Activated T-helper 1 cell treated with anti-CD3 and anti-CD28 coated beads, Interleukin-2, amount 50 U/mL, for 16 hours (primary cell): ENCODE measurements around the gene NXF2.
A peak's percentile ranks its signal among the peaks of the same experiment; 100 is the strongest.
"Not testable (repeated sequence)": the region's sequence is repeated elsewhere in the genome, so short reads cannot be mapped to it uniquely, and the experiment has no call there.

Experiments used
- DNase-seq, 2 donors: peaks; one replicate each; pipeline ENCODE4 v3.0.0-alpha.2; 2020; ENCODE audit warnings: low read depth in 1 of 2, low spot score in 1 of 2

The NXF2 gene, protein sequence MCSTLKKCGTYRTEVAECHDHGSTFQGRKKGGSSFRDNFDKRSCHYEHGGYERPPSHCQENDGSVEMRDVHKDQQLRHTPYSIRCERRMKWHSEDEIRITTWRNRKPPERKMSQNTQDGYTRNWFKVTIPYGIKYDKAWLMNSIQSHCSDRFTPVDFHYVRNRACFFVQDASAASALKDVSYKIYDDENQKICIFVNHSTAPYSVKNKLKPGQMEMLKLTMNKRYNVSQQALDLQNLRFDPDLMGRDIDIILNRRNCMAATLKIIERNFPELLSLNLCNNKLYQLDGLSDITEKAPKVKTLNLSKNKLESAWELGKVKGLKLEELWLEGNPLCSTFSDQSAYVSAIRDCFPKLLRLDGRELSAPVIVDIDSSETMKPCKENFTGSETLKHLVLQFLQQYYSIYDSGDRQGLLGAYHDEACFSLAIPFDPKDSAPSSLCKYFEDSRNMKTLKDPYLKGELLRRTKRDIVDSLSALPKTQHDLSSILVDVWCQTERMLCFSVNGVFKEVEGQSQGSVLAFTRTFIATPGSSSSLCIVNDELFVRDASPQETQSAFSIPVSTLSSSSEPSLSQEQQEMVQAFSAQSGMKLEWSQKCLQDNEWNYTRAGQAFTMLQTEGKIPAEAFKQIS

DNA sequence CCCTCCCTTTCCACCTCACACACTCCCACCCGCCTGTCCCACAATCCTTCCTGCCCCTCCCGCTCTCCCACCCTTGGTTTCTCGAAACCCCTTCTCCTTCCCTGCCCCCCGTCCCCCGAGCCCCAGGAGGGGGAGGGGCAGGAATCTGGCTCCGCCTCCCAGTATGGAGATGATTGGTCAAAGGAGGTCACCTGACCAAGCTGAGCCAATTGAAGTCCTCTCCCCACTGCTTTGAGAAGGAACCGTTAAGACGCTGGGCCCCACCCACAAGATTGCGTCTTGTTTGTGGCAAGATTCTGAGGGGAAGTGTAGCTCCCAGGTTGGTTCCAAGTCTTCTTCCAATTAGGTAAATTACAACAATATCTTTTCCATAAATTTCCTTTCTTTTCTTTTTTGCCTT lies at the start of gene NXF2:
Gene NXF2, plus strand, starts transcription at position 275 of the 400 bp plus-strand sequence. CDS start 59,912 bp downstream, outside the sequence.
- DNase-seq, result not testable (repeated sequence)

DNA sequence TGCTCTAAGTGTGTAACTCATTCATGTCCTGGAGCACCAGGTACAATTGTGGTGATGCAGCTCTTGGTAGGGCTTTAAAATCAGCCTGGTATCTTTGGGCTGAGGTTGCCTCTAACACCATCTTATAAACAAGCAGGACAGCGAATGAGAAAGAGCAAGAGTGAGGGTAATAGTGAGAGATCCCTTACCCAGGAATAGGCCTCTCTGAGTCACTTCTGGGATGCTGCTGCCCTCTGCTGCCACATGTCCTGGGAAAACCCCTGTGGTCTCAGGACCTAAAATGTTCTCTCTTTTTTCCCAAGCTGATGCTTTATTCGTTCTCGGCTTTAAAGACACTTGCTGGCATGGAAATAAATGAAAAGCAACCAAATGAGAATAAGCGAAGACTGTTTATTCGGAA lies 39.0 kb upstream of the NXF2 start:
- DNase-seq, result not testable (repeated sequence)

DNA sequence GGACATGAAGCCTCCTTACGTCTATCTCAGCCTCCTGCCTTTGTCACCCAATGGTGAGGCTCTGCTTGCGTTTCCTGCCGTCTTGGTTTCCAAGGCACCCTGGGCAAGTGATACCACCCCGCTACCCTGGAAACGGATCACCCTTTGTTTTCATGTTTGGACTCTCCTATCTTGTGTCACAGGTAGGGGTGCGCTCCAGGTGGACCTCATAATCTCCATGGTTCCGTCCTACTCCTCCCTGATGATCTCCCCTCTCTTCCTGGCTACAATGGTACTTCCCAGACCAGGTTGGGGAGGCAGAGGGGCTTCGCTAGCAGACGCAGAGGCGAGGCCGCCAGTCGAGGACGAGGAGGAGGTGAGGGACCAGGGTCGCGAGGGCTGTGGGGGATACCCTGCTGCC lies 32.0 kb upstream of the NXF2 start, which contains the start of gene TCP11X1:
Gene TCP11X1, plus strand, starts transcription at position 316 of the 400 bp plus-strand sequence.
- not testable (repeated sequence) for DNase-seq

DNA sequence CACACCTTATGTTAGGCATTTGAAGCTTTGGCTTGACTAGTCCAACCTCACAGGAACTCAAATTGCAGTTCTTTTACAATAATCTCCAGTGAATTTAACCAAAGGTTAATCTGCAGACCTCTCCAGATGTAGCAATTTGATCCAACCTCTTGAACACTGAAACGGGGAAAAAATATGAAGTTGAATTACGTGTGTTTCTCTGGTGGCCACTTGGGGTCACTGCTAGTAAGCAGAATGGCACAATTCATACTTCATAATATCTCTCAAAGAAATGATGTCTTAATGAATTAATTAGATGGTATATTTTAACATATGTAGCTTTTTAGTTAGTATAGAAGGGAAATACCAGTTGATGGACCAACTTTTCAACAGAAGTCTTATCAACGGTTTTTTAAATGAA lies 30.5 kb upstream of the NXF2 start:
- DNase-seq, result not testable (repeated sequence)

DNA sequence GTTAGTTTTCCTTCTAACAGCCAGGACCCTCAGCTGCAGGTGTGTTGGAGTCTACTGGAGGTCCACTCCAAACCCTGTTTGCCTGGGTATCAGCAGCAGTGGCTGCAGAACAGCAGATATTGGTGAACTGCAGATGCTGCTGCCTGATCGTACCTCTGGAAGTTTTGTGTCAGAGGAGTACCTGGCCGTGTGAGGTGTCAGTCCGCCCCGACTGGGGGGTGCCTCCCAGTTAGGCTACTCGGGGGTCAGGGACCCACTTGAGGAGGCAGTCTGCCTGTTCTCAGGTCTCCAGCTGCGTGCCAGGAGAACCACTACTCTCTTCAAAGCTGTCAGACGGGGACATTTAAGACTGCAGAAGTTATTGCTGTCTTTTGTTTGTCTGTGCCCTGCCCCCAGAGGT lies 11.3 kb upstream of the NXF2 start:
- not testable (repeated sequence) for DNase-seq

DNA sequence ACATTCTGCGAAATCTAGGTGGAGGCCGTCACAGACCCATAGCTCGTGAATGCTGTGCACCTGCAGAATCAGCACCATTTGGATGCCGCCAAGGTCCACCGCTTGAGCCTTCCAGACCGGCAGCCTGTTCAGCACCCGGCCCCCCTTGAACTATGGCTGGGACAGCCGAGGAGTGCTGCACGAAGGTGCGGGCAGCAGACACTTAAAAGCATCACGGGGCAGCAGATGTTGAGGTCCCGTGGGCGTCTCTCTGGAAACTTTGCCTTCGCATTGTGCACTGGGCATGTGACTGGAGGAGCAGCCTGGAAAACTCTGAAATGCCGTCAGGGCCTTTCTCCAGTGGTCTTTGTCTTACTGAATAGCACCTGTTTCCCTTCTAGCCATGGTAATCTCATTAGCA lies 6.7 kb upstream of the NXF2 start:
- not testable (repeated sequence) for DNase-seq

DNA sequence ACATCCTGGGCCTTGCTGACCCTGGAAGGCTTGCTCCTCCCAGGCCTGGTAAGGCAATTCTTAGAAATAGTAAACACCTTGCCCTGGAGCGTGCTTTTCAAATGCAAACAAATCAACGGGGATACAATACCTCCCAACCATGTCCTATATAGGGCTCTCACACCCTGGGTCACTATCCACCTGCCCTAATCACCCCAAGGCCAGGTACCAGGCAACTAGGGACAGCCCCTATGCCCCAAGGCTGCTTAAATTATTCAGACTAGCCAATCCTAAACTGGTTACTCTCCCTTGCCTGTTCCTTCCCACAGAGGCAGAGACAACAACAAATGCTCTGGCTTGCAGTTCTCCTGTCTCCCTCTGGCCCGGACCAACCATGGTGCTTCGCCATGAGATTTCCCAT lies 25.3 kb downstream of the NXF2 start:
- not testable (repeated sequence) for DNase-seq

DNA sequence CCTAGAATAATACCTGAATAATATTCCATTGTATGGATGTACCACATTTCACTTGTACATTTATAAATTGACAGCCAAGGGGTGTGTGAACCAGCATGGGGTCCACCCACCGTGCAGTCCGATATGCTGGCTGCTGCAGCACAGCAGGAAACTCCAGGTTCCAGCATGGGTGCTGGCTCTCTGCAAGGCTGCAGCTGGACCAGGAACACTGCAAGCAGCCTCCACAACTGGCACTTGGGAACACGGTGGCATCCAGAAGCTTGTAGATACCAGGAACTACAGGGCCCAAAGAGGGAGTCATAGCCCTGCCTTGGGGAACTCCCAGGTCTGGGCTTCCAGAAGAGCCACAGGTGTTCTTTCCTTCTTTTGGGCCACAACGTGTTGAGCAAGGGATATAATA lies 91.2 kb downstream of the NXF2 start:
- DNase-seq, result no peak

DNA sequence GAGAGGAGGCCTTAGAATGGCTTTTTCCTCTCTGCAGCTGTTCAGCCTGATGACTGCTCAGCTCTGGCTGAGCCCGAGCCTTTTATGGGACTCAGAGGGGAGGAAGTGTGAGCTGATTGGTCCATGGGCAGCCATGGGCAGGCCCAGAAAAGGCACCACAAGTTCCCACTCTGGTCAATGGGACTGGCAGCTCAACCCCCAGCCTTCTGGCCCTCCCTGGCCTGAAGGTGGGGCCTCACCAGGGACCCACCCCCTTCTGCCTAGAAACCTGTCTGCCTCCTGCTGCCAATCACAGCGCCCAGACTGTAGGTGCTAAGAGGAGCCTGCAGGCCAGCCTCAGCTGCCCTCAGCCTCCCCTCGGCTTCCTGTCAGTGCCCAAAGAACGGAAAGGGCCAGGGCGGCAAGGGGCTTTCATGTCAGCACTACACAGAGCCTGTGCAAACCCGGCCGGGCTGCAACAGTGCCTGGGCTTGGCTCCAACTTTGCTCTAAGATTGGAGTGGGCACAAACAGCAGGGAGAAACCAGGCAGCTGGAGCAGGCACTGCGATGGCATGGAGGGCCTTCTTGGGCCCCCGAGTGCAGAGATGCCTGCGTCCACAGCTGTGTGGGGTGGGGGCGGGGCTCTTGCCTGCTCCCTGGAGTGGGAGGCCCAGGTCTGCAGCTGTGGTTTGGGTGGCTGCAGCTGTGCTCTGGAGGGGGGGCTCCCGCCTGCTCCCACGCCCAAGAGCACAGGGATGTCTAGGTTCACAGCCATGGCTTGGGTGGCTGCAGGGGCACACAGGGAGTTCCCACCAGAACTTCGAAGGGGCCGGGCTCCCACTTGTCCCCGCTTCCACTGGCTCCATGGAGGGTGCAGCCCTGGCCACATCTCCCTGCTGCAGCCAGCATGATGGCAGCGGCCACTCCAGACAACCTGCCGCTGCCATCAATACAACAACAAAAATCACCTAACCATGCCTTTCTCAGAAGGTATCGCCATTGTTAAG lies 92.6 kb downstream of the NXF2 start:
- DNase-seq, result no peak

DNA sequence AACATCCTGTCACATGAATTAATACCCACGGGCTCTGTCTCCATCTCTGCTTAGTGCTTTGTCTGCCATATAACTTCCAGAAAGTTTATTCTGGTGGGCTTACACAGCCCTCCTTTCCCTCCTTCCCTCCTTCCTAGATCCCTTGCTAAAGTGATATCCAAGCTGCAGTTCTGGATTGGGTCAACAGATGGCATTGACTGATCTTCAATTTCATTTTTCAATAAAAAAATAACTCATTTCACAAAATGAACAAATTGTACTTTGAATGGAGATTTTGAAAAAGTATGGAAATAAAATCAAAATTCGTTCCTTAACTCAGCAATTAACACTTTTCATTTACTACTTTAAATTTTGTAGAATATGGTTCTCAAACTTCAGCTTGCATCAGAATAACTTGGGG lies 94.9 kb downstream of the NXF2 start:
- no peak for DNase-seq

DNA sequence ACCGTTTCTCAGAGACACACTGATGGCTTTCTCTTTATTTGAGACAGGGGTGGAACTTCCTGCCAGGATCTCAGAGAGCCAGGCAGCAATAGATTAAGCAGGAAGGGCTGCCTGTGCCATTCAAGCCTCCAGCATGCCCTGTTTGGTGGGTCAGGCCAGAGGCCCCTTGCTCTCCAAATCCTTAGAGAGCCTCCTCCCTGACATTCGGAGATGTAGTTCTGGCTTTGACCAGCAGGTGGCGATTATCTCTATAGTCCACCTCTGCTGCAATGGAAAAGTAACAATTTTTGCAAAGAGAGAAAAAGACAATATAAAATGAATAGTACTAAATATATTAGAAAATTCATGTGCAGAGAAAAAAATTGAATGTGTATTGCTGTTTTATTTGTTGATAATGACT lies 98.9 kb downstream of the NXF2 start:
- DNase-seq, result peak; percentile 45 to 51
